Activated naive CD4-positive, alpha-beta T cell treated with anti-CD3 and anti-CD28 coated beads, Interleukin-2, amount 10 ng/mL, durations not matched to agents 5 hours and 36 hours (primary cell): Measurements from ENCODE around the gene SLC13A4. TPM values are rescaled to one million over a fixed set of nuclear protein-coding genes. Genes with fewer than 3 reads are reported as not detected.

Experiments
- total RNA-seq, 2 experiments: library from RNA; stranded (reverse); gene quantifications; one replicate each; pipeline ENCODE4 v1.2.3, GENCODE V29; 2021

SLC13A4 gene
- not detected for total RNA-seq

DNA sequence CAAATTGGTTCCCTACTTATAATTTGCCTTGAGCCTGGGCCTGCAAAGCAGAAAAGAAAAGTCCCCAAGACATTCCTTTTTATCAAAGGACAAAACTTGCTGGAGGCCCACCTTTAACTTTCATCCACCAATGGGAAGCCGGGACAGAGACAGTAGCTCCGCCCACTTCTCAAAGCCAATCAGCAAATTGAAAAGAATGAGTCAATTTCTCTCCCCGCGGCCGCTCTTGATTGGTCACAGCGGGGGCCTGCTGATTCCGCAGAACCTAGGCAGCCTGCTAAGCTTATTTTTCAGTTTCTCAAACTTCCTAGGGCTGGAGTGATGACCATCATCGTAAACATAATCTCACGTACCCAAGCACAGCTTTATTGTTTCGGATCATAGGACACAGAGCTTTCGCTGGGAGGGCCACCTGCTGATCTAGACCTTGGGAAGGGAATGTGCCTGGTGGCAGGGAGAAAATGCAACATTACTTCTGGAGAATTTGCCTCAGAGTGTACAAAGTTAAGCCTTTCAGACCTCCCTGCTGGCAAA, at the start of gene SLC13A4:
Gene SLC13A4 (minus strand): TSS at position 51 of the 534 bp plus-strand sequence. CDS start 690 bp downstream, outside the sequence.

GRCh38 chr7:135748770-135749169, 20.8 kb upstream of the SLC13A4 start, which contains the start of gene FAM180A:
Gene FAM180A (minus strand): TSS chr7:135748813. CDS start chr7:135748580, 233 bp downstream.

DNA sequence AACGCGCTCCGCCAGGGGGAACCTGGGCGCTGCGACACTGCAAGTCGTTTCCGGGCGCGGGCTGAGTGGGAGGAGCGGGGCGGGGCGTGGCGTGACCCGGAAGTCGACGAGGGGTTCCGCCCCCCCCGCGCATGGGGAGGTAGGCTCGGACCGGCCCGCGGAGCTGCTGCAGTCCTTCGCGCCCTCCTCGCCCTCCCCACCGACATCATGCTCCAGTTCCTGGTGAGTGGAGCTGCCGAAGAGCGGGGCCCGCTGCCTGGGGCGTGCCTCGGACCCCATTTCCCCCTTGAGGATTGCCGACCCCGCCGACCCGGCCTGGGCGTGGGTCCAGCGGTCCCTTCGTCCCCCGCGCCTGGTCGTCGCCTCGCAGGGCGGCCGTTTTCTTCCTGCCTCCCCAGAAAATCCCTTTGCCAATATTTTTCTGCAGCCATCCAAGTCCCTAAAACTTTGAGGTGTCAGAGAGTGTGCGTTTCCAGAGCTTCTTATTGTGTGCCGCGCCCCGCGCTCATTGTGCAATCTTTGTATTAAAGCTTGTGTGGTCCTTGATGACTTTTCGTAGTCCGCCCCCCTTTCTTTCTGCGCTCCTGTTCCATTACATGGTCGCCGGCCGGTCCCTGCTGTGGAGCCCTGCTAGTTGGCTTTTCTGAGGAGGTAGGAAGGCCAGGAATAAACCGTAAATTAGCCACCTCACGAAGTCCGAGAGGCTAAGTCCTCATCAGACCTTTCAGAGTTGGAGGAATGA, 65.4 kb downstream of the SLC13A4 start, which contains the start of gene STMP1:
Gene STMP1 (plus strand): TSS at position 142 of the 742 bp plus-strand sequence.

Other genes starting within 250 kb of the SLC13A4 start
- gene CNOT4, start 218.1 kb downstream of the SLC13A4 start, total RNA-seq: 10 to 100 TPM; 22.2 to 24.9 TPM
- 10 to 100 TPM; 72.3 to 72.4 TPM for gene NUP205, start 170.3 kb downstream of the SLC13A4 start, total RNA-seq
- 10 to 100 TPM; 24.2 to 25.3 TPM for gene STMP1, start 65.7 kb downstream of the SLC13A4 start, total RNA-seq
- gene FAM180A, start 20.6 kb upstream of the SLC13A4 start, total RNA-seq: not detected
- 100 to 1,000 TPM; 144 to 145 TPM for gene MTPN, start 249.2 kb upstream of the SLC13A4 start, total RNA-seq